Rectal smooth muscle tissue (tissue), 1 donor: ENCODE results near the gene COX4I1.

Experiments used
- H3K27ac ChIP-seq: one replicate; pipeline ENCODE4 v1.7.0; 2013; ENCODE audit warnings: low read depth, low read length, inconsistent platforms
- H3K27me3 ChIP-seq: one replicate; pipeline ENCODE4 v1.7.0; 2013; ENCODE audit warnings: low read length; ENCODE audit not compliant: control insufficient read depth, insufficient read depth
- H3K36me3 ChIP-seq: one replicate; pipeline ENCODE4 v1.7.0; 2013; ENCODE audit warnings: low read length; ENCODE audit not compliant: control insufficient read depth, insufficient read depth
- H3K4me1 ChIP-seq: one replicate; pipeline ENCODE4 v1.7.0; 2013; ENCODE audit warnings: low read length; ENCODE audit not compliant: control insufficient read depth, insufficient read depth
- H3K4me3 ChIP-seq: one replicate; pipeline ENCODE4 v1.7.0; 2013; ENCODE audit warnings: low read length
- H3K9ac ChIP-seq: one replicate; pipeline ENCODE4 v1.7.0; 2013; ENCODE audit warnings: low read length

Gene COX4I1

GRCh38 chr16:85842435-85842834 is 42.9 kb downstream of the COX4I1 start:
- no peaks in the 10 kb centered on the region for H3K36me3 ChIP-seq
- H3K27ac ChIP-seq, result no peak overlapping the region
- H3K4me3 ChIP-seq, result no peak overlapping the region
- peaks cover 4% of the 10 kb centered on the region for H3K4me1 ChIP-seq
- no peak overlapping the region for H3K9ac ChIP-seq
- H3K27me3 ChIP-seq, result no peaks in the 10 kb centered on the region

GRCh38 chr16:85842848-85843247 is 43.4 kb downstream of the COX4I1 start:
- Histone ChIP-seq H3K27me3 (no peaks in the 10 kb centered on the region), H3K9ac (no peak overlapping the region), H3K4me3 (no peak overlapping the region), H3K27ac (no peak overlapping the region), H3K36me3 (no peaks in the 10 kb centered on the region), H3K4me1 (peaks cover 4% of the 10 kb centered on the region)

- Histone ChIP-seq H3K27me3 (no peaks in the 10 kb centered on the region), H3K4me3 (no peak overlapping the region), H3K27ac (no peak overlapping the region), H3K9ac (no peak overlapping the region), H3K36me3 (no peaks in the 10 kb centered on the region), H3K4me1 (peaks cover 4% of the 10 kb centered on the region)
Measured at GRCh38 chr16:85843471-85844168, 44.1 kb downstream of the COX4I1 start.

GRCh38 chr16:85844169-85844481 is 44.6 kb downstream of the COX4I1 start:
- H3K27me3 ChIP-seq, result no peaks in the 10 kb centered on the region

GRCh38 chr16:85844786-85845185 is 45.3 kb downstream of the COX4I1 start:
- Histone ChIP-seq H3K27me3 (no peaks in the 10 kb centered on the region), H3K27ac (peak overlapping the region; percentile 30)

More at GRCh38 chr16:85844169-85844481, 44.6 kb downstream of the COX4I1 start:
- H3K4me3 ChIP-seq, result no peak overlapping the region
- H3K4me1 ChIP-seq, result peaks cover 4% of the 10 kb centered on the region
- H3K9ac ChIP-seq, result no peak overlapping the region
- no peaks in the 10 kb centered on the region for H3K36me3 ChIP-seq
- no peak overlapping the region for H3K27ac ChIP-seq

GRCh38 chr16:85845266-85845665 is 45.8 kb downstream of the COX4I1 start:
- H3K27me3 ChIP-seq, result no peaks in the 10 kb centered on the region
- peak overlapping the region; percentile 38 for H3K4me3 ChIP-seq
- no peak overlapping the region for H3K9ac ChIP-seq
- H3K4me1 ChIP-seq, result peaks cover 4% of the 10 kb centered on the region
- no peaks in the 10 kb centered on the region for H3K36me3 ChIP-seq
- peak overlapping the region; percentile 30 for H3K27ac ChIP-seq

More at GRCh38 chr16:85844786-85845185, 45.3 kb downstream of the COX4I1 start:
- Histone ChIP-seq H3K9ac (no peak overlapping the region), H3K36me3 (no peaks in the 10 kb centered on the region), H3K4me3 (peak overlapping the region; percentile 38), H3K4me1 (peaks cover 4% of the 10 kb centered on the region)

- Histone ChIP-seq H3K4me1 (peaks cover 4% of the 10 kb centered on the region), H3K9ac (no peak overlapping the region), H3K4me3 (no peak overlapping the region), H3K27me3 (no peaks in the 10 kb centered on the region), H3K27ac (no peak overlapping the region), H3K36me3 (no peaks in the 10 kb centered on the region)
Measured at GRCh38 chr16:85846461-85846860, 47.0 kb downstream of the COX4I1 start.

GRCh38 chr16:85847036-85847435 is 47.5 kb downstream of the COX4I1 start:
- Histone ChIP-seq H3K36me3 (no peaks in the 10 kb centered on the region), H3K4me3 (no peak overlapping the region), H3K27me3 (no peaks in the 10 kb centered on the region), H3K9ac (no peak overlapping the region), H3K27ac (no peak overlapping the region), H3K4me1 (peaks cover 4% of the 10 kb centered on the region)

GRCh38 chr16:85847681-85848601 is 48.4 kb downstream of the COX4I1 start:
- H3K27ac ChIP-seq, result no peak overlapping the region
- H3K27me3 ChIP-seq, result no peaks in the 10 kb centered on the region
- peaks cover 4% of the 10 kb centered on the region for H3K4me1 ChIP-seq
- no peak overlapping the region for H3K9ac ChIP-seq
- H3K36me3 ChIP-seq, result no peaks in the 10 kb centered on the region
- no peak overlapping the region for H3K4me3 ChIP-seq

- Histone ChIP-seq H3K9ac (no peak overlapping the region), H3K4me3 (no peak overlapping the region), H3K27ac (no peak overlapping the region), H3K36me3 (no peaks in the 10 kb centered on the region), H3K4me1 (peaks cover 4% of the 10 kb centered on the region), H3K27me3 (no peaks in the 10 kb centered on the region)
Measured at GRCh38 chr16:85848986-85849385, 49.5 kb downstream of the COX4I1 start.

- Histone ChIP-seq H3K36me3 (no peaks in the 10 kb centered on the region), H3K27me3 (no peaks in the 10 kb centered on the region), H3K4me3 (no peak overlapping the region), H3K27ac (no peak overlapping the region), H3K9ac (no peak overlapping the region), H3K4me1 (peaks cover 4% of the 10 kb centered on the region)
Measured at GRCh38 chr16:85849388-85849787, 49.9 kb downstream of the COX4I1 start.

GRCh38 chr16:85850344-85850880 is 50.9 kb downstream of the COX4I1 start:
- no peaks in the 10 kb centered on the region for H3K4me1 ChIP-seq
- no peak overlapping the region for H3K9ac ChIP-seq
- H3K36me3 ChIP-seq, result no peaks in the 10 kb centered on the region
- no peaks in the 10 kb centered on the region for H3K27me3 ChIP-seq
- H3K27ac ChIP-seq, result no peak overlapping the region
- H3K4me3 ChIP-seq, result no peak overlapping the region
